Prostate gland (tissue), 2 donors: ENCODE measurements around the gene TGM6. TPM values are rescaled to one million over a fixed set of nuclear protein-coding genes. Genes with fewer than 3 reads are reported as not detected.

Source experiments
- DNase-seq: peaks from one replicate; pipeline ENCODE4 v3.0.0-alpha.2; 2019; ENCODE audit warnings: low spot score
- H3K27ac ChIP-seq, 2 donors: fragments of 200-600 bp; sonication (generic); 2 replicates each; pipeline ENCODE4 v1.5.1; 2017 to 2019
- H3K27me3 ChIP-seq: fragments of 200-600 bp; sonication (generic); replicated peaks from 2 replicates; pipeline ENCODE4 v1.5.1; 2019; ENCODE audit not compliant: insufficient read depth
- H3K36me3 ChIP-seq, 2 donors: fragments of 200-600 bp; sonication (generic); 1 replicate in 1 of 2; 2 replicates in 1 of 2; pipeline versions ENCODE4 v1.5.1 to v1.8.1; 2017 to 2019
- H3K4me1 ChIP-seq: fragments of 200-600 bp; sonication (generic); replicated peaks from 2 replicates; pipeline ENCODE4 v1.5.1; 2019
- H3K4me3 ChIP-seq, 2 donors: fragments of 200-600 bp; sonication (generic); 2 replicates each; pipeline ENCODE4 v1.5.1; 2017 to 2019
- H3K9me3 ChIP-seq: fragments of 200-600 bp; sonication (generic); 2 replicates; pipeline ENCODE4 v1.5.1; 2017
- POLR2A ChIP-seq: fragments of 450-650 bp; IDR thresholded peaks from one replicate; pipeline ENCODE4 v1.6.1; 2016; ENCODE audit warnings: antibody characterized with exemption, mild to moderate bottlenecking
- POLR2AphosphoS5 ChIP-seq: sonication (generic); formaldehyde crosslinking; IDR thresholded peaks from one replicate; pipeline ENCODE4 v1.6.1; 2017; ENCODE audit warnings: antibody characterized with exemption
- WGBS: methylation state at CpG from one replicate; pipeline ENCODE4 v1.1.5; 2018; 5-methylcytosine and 5-hydroxymethylcytosine counted together
- intact Hi-C: fragments of 100-400 bp; cut with DNase I; formaldehyde crosslinking; loops from one replicate; pipeline ENCODE4 v1.14.2; 2022
- total RNA-seq, 2 donors: library from RNA; depleted of rRNA; stranded (reverse); fragments of >200 nt; gene quantifications; one replicate each; pipeline ENCODE4 v1.1.0, GENCODE V29; 2016
- TF ChIP-seq, protein P1 (sequence below), 4 experiments: fragments of 200-600 bp in 2 of 4; fragments of 450-650 bp in 2 of 4; sonication (generic) in 2 of 4; IDR thresholded peaks; 1 replicate in 3 of 4; 2 replicates in 1 of 4; pipeline ENCODE4 v1.5.1; 2016 to 2019; ENCODE audit warnings: antibody characterized with exemption in 4 of 4, mild to moderate bottlenecking in 2 of 4, moderate library complexity in 2 of 4

The TGM6 gene
- total RNA-seq, 2 donors from 2014 or later = not detected

- intact Hi-C loops = no loop called here
- no peak for DNase-seq
- TF ChIP-seq, protein P1, sequence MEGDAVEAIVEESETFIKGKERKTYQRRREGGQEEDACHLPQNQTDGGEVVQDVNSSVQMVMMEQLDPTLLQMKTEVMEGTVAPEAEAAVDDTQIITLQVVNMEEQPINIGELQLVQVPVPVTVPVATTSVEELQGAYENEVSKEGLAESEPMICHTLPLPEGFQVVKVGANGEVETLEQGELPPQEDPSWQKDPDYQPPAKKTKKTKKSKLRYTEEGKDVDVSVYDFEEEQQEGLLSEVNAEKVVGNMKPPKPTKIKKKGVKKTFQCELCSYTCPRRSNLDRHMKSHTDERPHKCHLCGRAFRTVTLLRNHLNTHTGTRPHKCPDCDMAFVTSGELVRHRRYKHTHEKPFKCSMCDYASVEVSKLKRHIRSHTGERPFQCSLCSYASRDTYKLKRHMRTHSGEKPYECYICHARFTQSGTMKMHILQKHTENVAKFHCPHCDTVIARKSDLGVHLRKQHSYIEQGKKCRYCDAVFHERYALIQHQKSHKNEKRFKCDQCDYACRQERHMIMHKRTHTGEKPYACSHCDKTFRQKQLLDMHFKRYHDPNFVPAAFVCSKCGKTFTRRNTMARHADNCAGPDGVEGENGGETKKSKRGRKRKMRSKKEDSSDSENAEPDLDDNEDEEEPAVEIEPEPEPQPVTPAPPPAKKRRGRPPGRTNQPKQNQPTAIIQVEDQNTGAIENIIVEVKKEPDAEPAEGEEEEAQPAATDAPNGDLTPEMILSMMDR (IDR thresholded peaks at IDR 0.05) = no peak
- TF ChIP-seq POLR2A = no peak
- TF ChIP-seq POLR2AphosphoS5 = no peak
- Histone ChIP-seq H3K4me1 (no peaks in the 10 kb centered on the region), H3K27me3 (no peaks in the 10 kb centered on the region), H3K4me3 (no peak overlapping the region), H3K27ac (no peak overlapping the region), H3K9me3 (no peaks in the 10 kb centered on the region), H3K36me3 (no peaks in the 10 kb centered on the region)
- 80% methylated on average over 5 of the region's 5 CpGs for WGBS
Measured at GRCh38 chr20:2348336-2348735, 32.4 kb upstream of the TGM6 start.

- H3K36me3 ChIP-seq = no peaks in the 10 kb centered on the region
- intact Hi-C loops = no loop called here
- DNase-seq = no peak
- TF ChIP-seq POLR2A (no peak), POLR2AphosphoS5 (no peak)
- TF ChIP-seq, protein P1 (IDR thresholded peaks at IDR 0.05) = no peak
- no peak overlapping the region for H3K4me3 ChIP-seq
- H3K27ac ChIP-seq = no peak overlapping the region
- no peaks in the 10 kb centered on the region for H3K27me3 ChIP-seq
- 54% methylated on average over 4 of the region's 4 CpGs for WGBS
- no peaks in the 10 kb centered on the region for H3K9me3 ChIP-seq
- no peaks in the 10 kb centered on the region for H3K4me1 ChIP-seq
Measured at GRCh38 chr20:2349801-2350200, 30.9 kb upstream of the TGM6 start.

DNA sequence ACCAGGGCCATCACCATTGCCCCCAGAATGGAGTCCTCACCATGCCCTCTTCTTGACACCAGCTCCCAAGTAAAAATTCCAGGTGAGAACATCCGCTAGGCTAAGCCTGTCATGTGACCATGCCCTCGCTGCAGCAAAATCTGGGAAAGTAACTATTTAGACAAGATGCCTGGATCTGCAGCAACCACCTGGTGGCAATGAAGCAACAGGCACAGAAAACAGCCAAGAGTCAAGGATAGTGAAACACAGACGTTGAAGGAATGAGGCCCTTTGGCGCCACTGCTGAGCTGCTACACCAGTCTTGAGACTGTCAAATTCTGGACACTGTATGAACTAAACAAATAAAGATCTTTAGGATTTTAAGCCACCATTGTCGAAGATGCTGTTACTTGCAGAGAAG is 30.1 kb upstream of the TGM6 start:
- intact Hi-C loops = no loop called here
- no peaks in the 10 kb centered on the region for H3K27me3 ChIP-seq
- H3K4me1 ChIP-seq = no peaks in the 10 kb centered on the region
- no peaks in the 10 kb centered on the region for H3K9me3 ChIP-seq
- no peak overlapping the region for H3K27ac ChIP-seq
- DNase-seq = no peak
- no peak overlapping the region for H3K4me3 ChIP-seq
- no peaks in the 10 kb centered on the region for H3K36me3 ChIP-seq
- WGBS = 83% methylated on average over 5 of the region's 5 CpGs
- no peak for TF ChIP-seq POLR2AphosphoS5

DNA sequence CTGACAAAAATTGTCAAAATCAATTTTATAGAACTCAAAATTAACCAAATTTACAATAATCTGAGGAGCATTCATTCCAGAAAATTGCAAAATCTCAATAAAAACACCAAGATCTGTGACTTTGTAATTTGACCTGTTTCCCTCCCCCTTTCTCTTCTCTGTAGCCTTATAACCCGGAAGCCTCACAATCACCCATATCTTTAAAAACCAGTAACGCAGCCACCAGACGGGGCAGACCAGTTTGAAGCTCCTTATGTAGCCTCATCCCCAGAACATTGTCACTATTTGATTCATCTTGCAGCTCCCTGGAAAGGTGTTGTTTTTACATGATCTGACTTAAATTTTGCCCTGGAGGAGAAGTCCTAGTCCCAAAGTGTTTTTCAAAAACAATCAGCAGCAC is 27.5 kb upstream of the TGM6 start:
- WGBS = 52% methylated on average over 3 of the region's 3 CpGs
- no peaks in the 10 kb centered on the region for H3K27me3 ChIP-seq
- intact Hi-C loops = no loop called here
- no peaks in the 10 kb centered on the region for H3K9me3 ChIP-seq
- no peak for TF ChIP-seq POLR2A
- TF ChIP-seq POLR2AphosphoS5 = no peak
- TF ChIP-seq, protein P1 (IDR thresholded peaks at IDR 0.05) = no peak
- DNase-seq = no peak
- no peak overlapping the region for H3K4me3 ChIP-seq
- H3K27ac ChIP-seq = no peak overlapping the region
- no peaks in the 10 kb centered on the region for H3K4me1 ChIP-seq
- H3K36me3 ChIP-seq = no peaks in the 10 kb centered on the region

DNA sequence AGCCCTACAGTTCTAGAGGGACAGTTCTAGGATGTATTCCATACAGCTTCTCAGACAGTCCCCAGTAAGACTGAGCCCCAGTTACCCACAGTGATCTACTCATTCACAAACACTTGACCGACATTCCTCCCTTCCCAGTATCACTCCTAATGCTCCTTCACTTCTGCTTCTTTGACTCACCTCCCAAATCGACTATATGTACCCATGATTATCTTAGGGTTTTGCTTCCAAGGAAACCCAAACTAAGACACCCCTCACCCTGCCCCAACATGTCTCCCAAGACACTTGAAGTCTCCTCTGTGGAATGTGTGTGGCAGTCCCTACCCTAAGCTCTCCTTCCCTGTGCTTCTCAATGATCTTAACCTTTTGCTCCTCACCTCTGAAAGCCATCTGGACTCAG is 23.6 kb upstream of the TGM6 start:
- no peaks in the 10 kb centered on the region for H3K36me3 ChIP-seq
- no peaks in the 10 kb centered on the region for H3K27me3 ChIP-seq
- no peaks in the 10 kb centered on the region for H3K9me3 ChIP-seq
- TF ChIP-seq POLR2A (no peak), POLR2AphosphoS5 (no peak)
- TF ChIP-seq, protein P1 (IDR thresholded peaks at IDR 0.05) = no peak
- H3K27ac ChIP-seq = no peak overlapping the region
- DNase-seq = no peak
- 50% methylated on average over 2 of the region's 2 CpGs for WGBS
- H3K4me1 ChIP-seq = no peaks in the 10 kb centered on the region
- H3K4me3 ChIP-seq = no peak overlapping the region
- intact Hi-C loops = no loop called here
